Caki2 (cell line): ENCODE results near the gene WBP1. TPM values are rescaled to one million over a fixed set of nuclear protein-coding genes. Genes with fewer than 3 reads are reported as not detected.
"Not testable (repeated sequence)": the region's sequence is repeated elsewhere in the genome, so short reads cannot be mapped to it uniquely, and the experiment has no call there.

Experiments used
- DNase-seq: peaks from one replicate; pipeline ENCODE4 v3.0.0-alpha.2; 2015; ENCODE audit warnings: low read depth
- in situ Hi-C: cut with HindIII; loops from 2 replicates; pipeline ENCODE4 v1.10.0; 2016; ENCODE audit warnings: low sequenced_read_pairs, low pct_unique_long_range_greater_than_20kb, mixed read lengths
- total RNA-seq: library from RNA; depleted of rRNA; stranded (reverse); fragments of >200 nt; shearing (Covaris generic); gene quantifications from 2 replicates; pipeline ENCODE4 v1.2.3, GENCODE V29; 2014; ENCODE audit warnings: low replicate concordance; rRNA removed

The WBP1 gene
- 63.4 and 110 TPM in 2 replicates for total RNA-seq

DNA sequence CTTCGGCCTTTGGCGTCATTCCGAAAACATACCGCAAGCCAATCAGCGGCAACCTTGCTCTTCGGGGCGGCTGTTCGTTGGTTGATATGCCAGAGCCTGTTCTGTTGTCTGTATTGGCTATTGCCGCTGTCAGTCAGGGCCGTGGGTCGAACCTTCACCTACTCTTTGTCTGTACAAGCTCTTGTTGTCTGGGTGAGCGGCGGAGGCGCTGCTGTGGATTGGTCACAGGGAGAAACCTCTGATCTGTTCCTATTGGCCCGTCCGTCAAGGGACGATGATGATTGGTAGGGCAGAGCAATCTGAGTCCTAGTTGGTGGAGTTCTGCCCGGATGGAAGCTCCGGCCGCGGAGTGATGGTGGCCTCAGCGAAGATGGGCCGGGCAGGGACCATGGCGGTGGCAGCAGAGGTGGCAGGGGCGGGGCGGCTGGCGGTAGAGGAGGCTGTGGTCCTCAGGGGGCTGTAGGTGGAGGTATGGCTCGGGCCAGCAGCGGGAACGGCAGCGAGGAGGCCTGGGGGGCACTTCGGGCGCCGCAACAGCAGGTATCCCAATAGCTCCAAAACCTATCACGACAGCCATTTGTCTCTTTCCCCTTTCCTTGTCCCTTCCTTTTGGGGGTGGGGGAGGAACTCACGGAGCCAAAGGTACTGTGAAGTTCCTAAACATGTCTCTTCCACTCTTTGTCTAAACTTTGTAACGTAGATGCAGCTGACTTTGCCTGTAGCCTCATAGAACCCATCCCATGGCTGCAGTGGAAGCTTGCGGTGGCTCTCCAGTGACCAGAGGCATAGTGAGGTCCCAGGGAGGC is at the start of gene WBP1:
TSS of gene WBP1 (plus strand) at position 307 of the 806 bp plus-strand sequence. CDS start at position 472, 165 bp downstream.
- in situ Hi-C loops: no loop called here
- peak; percentile 100 for DNase-seq

DNA sequence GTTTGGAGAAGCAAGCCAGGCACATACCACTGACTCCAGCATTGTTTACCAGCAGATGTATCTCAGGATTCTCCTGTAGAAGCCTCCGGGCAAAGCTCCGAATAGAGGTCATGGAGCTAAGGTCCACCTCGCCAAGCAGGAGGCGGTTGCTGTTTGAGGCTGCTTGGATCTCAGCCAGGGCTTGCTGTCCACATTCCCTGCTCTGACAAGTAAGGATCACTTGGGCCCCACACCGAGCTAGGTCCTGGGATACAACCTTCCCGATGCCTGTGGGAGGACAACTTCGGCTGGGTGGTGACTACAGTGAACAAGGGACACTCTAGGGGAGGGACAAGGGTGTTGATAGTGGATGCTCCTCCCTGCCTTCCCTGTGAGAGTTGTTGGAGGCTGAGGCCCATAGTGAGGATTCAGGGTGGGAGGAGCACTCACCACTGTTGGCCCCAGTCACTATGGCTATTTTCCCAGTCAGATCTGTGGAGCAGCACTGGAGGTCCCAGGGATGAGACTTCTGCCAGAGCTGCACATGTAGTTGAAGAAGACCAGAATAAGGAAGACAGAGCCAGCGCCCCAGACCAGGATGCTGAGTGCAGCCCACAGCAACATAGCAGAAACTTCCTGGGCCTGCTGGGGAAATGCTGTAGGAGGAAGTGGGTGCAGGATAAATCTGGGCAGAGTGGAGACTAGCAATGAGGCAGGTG is 45.1 kb upstream of the WBP1 start:
- in situ Hi-C loops: no loop called here
- no peak for DNase-seq

DNA sequence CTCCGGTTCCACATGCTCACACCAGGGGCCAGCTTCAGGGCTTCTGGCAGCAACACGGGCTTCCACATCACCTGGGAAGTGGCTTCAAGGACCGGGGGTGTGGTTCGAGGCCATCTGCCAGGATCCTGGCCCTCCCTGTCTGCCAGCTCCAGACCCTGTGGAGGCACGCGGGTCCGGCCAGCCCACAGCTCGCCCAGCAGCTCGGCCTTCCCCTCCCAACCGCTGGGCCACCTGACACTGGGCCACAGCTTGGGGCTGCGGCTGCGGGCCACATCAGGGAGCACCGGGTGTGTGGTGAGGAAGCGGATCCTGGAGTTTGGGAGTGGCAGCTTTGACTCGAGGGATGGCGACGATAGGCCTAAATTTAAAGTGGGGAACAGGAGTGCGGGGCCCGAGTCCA is 43.8 kb upstream of the WBP1 start:
- in situ Hi-C loops: no loop called here
- no peak for DNase-seq

DNA sequence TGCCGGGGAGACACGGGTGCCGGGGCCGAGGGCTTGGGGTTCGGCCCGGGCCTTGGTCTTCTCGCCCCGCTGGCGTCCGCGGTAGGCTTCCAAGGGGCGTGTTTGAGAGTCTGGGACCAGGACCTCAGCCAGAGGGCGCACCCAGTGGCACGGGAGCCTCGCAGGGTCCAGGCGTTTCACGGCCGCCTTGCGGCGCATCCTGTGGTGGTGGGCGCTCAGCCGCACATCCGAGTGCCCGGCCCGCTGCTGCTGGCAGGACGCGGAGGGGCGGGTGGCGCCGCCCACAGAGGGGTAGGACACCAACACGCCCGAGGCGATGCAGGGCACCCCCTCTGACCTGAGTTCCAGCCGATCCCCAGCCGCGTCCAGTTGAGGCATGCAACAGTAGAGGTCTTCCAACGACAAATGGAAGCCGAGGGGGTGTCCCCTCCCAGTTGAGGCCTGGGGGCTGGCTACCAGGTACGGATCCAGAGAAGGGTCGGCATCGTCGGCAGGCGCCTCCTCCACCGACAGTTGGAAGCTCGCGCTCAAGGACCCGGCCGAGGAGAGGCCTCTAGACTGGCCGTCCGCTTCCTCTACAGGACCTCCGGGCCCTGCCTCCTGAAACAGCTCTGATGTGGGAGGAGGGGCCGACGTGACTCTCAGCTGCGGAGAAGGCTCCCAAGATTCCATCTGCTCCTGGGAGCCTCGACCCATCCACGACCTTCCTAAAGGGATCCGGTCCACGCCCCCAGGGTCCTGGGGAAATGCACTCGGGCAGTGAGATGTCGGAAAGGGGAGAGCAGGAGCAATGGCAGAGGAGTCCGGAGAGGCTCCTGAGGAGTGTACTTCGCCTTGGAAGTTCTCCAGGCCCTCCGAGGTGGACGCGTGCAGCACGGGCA is 43.1 kb upstream of the WBP1 start:
- in situ Hi-C loops: no loop called here
- DNase-seq: no peak

DNA sequence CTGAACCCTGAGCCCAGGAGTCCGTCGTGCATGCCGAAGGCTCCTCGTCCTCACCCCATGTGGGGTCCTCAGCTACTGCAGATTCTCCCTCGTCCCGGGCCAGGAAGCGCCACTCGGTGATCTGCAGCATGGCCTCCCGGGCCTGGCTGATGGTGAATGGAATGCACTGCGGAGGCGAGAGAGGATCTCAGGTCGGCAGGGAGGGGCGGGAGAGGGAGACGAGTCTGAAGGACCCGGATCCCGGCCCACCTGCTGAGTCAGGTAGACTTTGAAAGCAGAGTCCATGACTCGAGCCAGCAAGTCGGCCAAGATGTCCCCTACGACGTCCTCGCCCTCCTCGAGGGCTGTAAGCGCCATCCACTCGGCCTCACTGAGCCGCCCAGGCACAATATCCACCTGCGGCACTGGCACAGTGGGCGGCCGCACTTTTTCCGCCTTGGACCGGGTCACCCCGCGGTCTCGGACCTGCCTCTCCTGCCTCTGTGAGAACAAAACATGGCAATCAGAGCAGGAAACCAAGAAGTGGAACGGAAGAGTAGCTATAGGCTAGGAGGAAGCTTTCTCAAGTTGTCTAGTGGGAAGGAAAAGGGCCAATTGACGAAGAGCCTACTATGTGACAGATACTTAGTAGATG is 42.4 kb upstream of the WBP1 start:
- in situ Hi-C loops: no loop called here
- no peak for DNase-seq

DNA sequence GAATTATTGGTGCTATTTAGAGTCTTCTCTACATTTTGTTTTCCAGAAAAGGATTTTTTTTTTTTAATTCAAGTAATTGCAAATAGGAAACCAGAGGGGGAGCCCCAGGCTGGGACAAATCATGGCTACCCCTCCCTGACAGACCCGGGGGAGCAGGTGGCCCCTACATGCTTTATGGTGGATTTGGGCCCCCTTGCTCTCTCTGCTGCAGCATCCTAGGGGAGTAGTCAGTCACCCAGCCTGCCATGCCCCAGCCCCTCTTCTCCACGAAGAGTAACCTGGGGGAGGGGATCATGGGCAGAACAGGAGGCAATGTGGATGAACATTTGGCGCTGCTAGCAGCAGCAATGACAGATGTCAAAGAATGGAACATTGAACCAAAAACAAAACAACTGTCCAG is 41.5 kb upstream of the WBP1 start:
- no peak for DNase-seq
- in situ Hi-C loops: no loop called here

DNA sequence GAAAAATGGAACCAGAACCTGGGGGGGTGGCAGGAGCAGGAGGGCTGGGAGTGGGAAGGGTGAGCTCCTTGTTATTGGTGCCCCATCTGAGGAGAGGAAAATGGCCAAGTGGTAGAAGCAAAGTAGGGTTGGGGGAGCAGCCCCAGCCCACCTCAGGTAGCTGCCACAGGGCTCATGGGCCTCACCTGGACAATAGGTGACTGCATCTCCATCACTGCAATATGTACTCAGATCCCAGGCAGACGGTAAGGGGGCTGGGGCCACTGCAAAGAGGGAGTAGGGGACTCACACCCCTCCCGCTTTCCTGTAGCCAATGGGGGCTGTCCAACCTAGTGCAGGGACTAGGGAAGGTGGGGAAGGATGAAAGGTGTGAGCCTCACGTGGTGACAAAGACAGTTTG is 41.0 kb upstream of the WBP1 start:
- in situ Hi-C loops: no loop called here
- DNase-seq: no peak

DNA sequence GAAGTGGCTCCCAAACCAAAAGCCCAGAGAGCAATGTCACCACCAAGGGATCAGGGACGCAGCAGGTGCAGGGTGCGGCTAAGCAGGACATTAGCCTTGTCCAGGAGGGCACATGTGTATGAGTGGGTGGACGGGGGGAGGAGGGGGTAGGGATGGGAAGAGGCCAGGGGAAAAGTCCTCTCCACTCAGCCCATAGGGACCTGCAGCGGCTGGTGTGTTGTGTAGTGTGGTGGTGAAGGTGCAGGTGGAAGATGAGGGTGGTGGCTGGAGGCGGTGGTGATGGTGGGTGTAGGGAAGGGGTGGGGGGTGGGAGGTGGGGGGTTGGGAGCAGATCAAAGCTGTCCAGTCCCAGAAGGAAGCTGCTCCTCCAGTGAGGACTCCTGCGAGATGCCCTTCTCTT is 40.5 kb upstream of the WBP1 start:
- in situ Hi-C loops: no loop called here
- DNase-seq: no peak

DNA sequence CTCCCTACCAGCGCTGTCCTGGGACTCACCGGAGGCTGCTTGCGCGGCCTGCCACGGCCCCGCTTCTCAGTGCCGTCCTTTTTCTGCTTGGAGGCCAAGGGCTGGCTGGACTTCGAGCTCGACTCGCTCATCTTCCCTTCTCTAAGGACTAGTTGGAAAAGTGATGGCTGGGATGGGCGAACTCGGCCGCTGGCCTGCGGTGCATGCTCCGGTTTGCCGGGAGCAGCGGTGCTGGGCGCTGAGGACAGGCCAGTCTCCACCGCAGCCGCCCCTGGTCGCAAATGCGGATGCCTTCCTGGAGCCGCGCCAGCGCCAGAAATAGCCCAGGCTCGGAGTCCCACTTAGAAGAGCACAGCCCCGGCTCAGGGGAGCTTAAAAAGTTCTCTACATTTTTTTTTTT is 39.9 kb upstream of the WBP1 start:
- in situ Hi-C loops: no loop called here
- DNase-seq: no peak

DNA sequence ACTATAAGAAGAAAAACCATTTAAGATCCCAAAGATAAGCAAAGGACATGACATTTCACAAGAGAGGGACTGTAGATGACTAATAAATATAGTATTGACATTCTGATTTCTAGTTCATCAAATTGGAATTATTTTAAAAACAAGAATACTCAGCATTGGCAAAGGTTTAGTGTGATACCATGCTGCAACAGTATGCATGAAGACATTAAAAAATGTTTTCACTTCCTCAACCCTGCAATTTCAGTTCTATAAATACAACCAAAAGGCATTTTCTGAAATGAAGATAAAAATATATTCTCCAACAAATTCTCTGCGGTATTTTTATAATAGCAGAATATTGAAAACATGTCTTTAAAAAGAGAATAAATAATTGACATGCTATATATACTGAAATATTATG is 38.9 kb upstream of the WBP1 start:
- in situ Hi-C loops: no loop called here

DNA sequence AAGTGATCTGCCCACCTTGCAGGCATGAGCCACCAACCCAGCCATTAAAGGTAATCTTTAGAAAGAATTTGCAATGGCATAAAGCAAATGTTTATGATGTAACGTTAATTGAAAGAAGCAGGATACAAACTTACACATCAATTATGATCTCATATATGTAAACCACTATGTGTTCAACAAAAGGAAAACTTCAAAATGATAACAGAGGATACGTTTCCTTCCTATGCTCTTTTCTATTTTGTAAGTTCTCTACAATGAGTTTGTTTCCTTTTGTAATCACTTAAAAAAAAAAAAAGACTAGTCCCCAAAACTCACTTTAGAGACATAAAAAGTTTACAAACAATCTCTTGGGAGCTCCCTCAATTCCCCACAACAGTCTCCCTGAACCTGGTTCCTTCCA is 38.2 kb upstream of the WBP1 start:
- in situ Hi-C loops: no loop called here
- DNase-seq: no peak

More for the DNA sequence above, 38.9 kb upstream of the WBP1 start:
- DNase-seq: no peak

DNA sequence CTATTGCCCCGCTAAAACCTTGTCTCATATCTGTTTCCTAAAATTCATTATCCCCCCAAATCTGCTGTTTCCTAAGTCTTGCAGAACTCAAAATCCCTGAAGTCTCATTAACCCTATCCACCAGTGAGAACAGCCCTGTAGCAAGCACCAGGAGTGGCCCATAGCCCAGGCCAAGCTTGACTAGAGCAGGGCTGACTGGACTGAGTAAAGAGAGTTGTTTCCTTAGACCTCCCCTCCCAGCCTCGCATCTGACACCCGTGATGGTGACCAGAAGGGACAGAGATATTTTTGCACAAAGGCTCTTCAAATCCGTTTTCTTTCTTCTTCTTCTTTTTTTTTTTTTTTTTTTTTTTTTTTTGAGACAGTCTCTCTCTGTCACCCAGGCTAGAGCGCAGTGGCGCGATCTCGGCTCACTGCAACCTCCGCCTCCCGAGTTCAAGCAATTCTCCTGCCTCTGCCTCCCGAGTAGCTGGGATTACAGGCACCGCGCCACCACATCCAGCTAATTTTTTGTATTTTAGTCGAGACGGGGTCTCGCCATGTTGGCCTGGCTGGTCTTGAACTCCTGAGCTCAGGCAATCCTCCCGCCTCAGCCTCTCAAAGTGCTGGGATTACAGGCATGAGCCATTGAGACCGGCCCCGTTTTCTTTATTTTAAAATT is 37.7 kb upstream of the WBP1 start:
- not testable (repeated sequence) for DNase-seq

DNA sequence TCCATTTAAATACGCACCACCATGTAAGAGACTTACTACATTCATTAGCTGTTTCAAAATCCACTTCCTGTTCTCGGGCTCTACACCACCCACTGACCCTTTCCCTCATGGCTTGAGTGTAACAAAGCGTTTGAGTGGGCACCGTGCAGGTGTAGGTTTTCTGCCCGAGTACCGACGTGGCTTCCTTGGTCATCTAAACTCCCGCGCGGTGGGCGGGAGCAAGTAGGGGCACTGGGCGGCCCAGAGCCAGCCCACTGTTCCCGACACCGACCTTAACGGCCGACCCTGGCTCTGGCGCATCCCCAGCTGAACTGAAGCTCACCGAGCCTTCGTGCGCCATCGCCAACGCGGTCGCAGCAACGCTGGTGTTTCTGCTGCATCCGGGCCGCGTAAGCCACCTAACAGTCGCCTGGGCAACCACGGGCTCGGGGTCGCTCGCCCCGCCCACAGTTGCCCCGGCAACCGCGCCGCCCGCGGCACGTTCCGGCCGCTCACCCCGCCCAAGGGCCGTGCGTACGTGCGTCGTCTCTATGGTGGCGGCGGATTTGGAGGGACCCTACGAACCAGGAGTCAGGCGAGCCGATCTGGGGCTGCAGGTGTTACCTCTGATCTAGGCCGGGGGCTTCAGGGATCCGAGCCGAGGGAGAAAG is 36.9 kb upstream of the WBP1 start, which contains the start of the genes C2orf81 and WDR54:
TSS of gene C2orf81 (minus strand) at position 399 of the 650 bp plus-strand sequence. CDS start at position 340, 59 bp downstream.
TSS of gene WDR54 (plus strand) at position 510 of the 650 bp plus-strand sequence. CDS start 424 bp downstream, outside the sequence.
- in situ Hi-C loops: no loop called here
- peak; percentile 94 for DNase-seq

More for the DNA sequence above, 37.7 kb upstream of the WBP1 start:
- in situ Hi-C loops: not testable (repeated sequence)

DNA sequence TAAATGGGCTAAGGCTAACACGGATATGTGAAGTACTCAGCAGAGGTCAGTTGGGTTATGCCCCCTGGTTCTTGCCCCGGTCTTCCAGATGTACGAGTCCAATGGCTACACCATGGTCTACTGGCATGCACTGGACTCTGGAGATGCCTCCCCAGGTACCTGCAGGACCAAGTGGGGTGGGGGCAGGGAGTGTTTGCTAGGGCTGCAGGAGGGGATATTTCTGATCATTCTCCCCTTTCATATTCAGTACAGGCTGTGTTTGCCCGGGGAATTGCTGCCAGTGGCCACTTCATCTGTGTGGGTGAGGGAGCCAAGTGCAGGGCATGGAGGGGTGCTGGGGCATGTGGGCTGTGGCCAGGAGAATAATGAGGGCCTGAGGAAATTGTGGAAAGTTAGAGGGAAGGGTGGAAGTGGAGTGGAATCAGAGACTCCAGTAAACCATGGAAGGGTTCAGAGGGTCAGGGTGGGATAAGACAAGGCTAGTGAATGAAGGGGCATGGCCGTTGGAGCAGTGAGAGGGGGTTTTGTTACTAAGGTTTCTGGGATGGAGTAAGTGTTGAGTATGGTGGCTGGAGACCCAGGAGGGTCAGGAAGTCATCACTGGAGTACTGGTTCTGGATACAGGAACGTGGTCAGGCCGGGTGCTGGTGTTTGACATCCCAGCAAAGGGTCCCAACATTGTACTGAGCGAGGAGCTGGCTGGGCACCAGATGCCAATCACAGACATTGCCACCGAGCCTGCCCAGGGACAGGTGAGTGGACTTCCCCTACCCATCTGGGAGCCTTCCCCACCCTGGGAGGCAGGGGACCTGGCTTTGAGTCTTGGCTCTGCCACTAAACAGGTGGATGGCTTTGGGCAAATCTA is 34.8 kb upstream of the WBP1 start:
- DNase-seq: no peak
- in situ Hi-C loops: no loop called here

DNA sequence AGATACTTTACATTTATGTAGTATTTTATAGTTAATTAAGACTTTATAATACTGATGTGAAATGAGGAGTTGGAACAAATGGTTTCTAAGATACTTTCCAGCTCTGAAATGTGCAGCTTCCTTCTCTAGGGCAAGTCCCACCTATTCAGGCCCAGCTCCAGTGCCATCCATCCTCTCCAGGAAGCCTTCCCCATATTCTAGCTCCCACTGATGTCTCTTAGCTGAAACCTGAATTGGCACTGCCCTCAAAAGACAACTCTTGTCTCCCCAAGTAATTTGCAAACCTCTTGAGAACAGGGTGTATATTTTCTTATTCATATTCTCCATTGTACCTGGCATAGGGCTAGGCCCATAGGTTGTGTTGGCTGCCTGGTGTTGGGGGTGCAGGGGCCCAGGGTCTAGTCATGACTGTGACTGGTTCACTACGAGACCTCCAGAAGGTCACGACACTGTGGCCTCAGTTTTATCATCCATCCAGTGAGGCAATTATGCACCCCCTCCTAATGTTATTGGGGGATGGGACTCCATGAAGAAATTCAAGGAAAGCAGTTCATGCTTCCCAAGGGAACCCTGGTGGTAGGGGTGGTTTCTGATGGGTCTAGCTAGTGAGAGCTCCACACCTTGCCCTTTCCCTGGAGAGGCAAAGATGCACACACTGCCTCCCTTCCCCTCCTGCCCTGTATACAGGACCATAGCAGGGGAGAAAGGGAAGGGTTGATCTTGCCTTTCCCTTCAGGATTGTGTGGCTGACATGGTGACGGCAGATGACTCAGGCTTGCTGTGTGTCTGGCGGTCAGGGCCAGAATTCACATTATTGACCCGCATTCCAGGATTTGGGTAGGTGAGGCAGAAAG is 33.9 kb upstream of the WBP1 start:
- in situ Hi-C loops: no loop called here

More for the DNA sequence above, 33.9 kb upstream of the WBP1 start:
- DNase-seq: no peak
